DOHH2 (cell line): ENCODE measurements around the gene TACC2.

Source experiments
- EZH2phosphoT487 ChIP-seq: fragments of 200-600 bp; sonication (generic); IDR thresholded peaks from 2 replicates; pipeline ENCODE4 v1.6.1; 2017; ENCODE audit warnings: borderline replicate concordance, mild to moderate bottlenecking, antibody characterized with exemption, low read length, moderate library complexity, mixed read lengths
- TF ChIP-seq, protein P1 (sequence below): fragments of 200-600 bp; sonication (generic); IDR thresholded peaks from one replicate; pipeline ENCODE4 v1.5.1; 2014; ENCODE audit warnings: antibody characterized with exemption, mild to moderate bottlenecking, low read depth, low read length; ENCODE audit not compliant: poor library complexity, severe bottlenecking

GRCh38 chr10:122019414-122019975 is 30.5 kb downstream of the TACC2 start:
- TF ChIP-seq, protein P1, sequence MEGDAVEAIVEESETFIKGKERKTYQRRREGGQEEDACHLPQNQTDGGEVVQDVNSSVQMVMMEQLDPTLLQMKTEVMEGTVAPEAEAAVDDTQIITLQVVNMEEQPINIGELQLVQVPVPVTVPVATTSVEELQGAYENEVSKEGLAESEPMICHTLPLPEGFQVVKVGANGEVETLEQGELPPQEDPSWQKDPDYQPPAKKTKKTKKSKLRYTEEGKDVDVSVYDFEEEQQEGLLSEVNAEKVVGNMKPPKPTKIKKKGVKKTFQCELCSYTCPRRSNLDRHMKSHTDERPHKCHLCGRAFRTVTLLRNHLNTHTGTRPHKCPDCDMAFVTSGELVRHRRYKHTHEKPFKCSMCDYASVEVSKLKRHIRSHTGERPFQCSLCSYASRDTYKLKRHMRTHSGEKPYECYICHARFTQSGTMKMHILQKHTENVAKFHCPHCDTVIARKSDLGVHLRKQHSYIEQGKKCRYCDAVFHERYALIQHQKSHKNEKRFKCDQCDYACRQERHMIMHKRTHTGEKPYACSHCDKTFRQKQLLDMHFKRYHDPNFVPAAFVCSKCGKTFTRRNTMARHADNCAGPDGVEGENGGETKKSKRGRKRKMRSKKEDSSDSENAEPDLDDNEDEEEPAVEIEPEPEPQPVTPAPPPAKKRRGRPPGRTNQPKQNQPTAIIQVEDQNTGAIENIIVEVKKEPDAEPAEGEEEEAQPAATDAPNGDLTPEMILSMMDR: no peak
- TF ChIP-seq EZH2phosphoT487: no peak
